NCI-H2107 treated with DMSO at 0.1 percent for 48 hours (cell line): ENCODE measurements around the gene GRK5.

Source experiments
- DNase-seq: peaks from one replicate; lab custom pipeline; 2025; ENCODE audit not compliant: unreplicated experiment; lab: John Stamatoyannopoulos, UW

Gene GRK5

DNA sequence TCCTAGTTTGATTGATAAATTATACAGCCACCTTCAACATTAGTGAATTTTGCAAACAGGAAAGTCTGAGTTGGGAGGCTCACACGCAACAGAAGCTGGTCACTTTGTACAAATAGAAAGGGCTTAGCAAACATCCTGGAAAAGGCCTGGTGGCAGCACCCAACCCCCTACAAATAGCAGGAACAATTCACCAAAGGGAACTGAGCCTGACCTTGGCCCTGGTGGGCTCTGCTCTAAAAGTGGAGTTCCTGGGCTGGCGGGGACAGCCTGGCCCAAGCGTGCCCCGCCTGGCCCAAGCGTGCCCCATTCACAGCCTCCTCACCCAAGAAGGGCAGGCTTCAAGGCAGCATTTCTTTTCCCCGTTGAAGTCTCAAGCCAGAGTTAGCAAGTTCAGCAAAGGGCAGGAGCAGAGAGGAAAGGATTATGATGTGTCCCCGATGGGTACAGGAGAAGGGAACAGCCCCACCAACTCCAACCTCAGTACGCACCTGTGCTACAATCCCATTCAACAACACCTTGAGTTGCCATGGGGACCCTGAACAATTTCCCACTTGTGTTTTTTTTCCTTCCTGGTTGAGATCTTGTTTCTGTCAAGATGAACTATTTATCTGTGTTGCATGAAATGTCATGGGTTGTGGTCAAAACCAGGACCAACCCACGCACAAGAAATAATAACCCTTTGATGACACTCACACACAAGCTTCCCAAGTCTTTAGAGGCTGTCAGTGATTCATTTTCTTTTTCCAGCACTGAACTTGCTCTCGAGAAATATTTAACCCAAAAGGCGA is 291.7 kb downstream of the GRK5 start:
- DNase-seq, result no peak

DNA sequence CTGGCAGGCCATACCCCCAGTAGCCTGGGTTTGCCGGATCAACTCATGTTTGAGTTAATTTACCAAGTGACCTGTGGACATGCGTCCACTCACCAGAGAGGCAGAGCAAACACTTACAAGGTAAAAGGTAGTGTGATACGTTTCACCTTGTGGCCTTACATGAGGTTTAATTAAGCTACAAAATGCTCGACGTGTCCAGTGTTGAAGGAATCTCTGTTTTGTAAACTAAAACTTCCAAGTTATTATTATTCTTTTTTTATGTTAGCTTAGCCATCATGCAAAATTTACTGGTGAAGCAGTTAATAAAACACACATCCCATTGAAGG is 292.3 kb downstream of the GRK5 start:
- DNase-seq, result no peak

DNA sequence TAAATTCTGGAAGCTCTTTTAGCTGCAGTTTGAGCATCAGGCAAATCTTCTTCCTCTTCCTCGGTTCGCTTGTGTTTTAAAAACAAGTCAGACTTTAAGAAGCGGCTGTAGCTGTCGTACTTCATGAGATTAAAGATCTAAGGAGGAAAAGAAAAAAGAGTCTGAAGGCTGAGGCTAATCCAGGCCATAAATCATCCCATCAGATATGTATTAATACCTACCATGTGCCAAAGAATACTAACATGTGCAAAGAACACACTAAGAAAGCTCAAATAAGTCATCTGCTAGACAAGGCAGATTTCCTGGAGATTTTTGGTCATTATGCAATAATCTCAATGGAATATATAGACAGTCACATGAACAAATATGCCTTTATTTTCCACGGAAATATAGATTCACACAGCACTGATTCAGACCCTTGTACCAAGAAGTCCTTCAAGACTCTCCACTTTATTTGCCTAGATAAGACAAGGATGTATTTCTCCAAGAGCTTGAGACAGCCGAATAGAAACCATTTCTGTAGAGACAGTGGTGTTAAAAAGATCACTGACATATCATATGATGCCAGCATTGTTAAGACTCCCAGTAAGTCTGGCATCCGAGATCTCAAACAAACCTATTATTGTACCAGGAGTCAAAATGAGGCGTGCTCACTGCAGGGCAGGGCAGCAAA is 292.9 kb downstream of the GRK5 start:
- DNase-seq, result no peak

DNA sequence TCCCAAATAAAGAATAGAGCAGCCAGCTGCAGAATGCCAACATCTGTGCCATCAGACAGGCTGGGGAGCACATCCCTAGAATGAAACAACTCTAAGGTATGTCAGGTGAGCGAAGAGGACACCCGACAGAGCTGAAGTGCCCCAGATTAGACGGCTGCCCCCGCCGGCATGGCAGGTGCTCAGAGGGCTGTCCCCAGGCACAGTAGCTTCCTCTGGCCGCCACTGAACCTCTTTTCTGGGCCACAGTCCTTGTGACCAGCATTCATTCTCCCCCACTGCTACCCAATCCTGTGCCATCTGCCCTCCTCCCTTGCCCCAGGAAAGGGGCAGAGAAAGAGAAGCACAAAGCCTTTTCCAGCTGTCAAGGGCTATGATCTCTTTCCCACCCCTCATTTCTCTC is 293.4 kb downstream of the GRK5 start:
- DNase-seq, result no peak

DNA sequence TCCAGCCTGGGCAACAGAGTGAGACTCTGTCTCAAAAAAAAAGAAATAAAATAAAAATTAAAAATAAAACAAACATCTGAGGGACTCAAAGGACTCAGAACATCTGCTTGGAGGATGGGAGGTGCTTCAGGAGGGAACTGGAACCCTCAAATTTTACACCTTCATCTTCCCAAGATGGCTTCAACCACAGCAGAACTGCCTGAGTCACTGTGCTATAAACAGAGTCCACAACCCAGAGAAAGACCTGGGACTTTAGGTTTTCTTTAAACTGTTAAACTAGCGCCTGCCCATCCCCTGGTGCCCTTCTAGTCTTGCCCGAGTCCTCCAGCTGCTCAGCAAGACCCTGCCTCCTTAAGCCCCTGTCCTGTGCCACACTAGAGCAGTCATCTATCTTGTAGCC is 294.3 kb downstream of the GRK5 start:
- DNase-seq, result no peak

DNA sequence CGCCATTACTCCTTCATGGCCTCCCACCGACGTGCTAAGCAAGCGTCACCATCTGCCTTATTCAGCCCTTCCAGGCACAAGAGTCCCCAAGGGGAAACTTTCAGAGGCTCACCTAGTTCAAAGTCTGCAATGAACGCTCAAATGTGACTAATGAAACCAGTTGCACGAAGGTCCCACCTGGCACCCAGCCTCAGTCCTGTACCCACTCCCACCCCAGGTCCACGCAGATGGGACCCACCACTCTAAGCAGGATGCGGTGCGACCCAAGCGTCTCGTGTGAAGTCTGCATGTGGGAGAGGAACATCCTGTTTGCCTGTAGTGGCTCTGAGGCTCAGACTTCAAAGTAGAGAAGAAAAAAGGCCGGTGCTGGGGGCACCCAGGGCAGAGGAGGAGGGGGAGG is 294.8 kb downstream of the GRK5 start:
- DNase-seq, result no peak

DNA sequence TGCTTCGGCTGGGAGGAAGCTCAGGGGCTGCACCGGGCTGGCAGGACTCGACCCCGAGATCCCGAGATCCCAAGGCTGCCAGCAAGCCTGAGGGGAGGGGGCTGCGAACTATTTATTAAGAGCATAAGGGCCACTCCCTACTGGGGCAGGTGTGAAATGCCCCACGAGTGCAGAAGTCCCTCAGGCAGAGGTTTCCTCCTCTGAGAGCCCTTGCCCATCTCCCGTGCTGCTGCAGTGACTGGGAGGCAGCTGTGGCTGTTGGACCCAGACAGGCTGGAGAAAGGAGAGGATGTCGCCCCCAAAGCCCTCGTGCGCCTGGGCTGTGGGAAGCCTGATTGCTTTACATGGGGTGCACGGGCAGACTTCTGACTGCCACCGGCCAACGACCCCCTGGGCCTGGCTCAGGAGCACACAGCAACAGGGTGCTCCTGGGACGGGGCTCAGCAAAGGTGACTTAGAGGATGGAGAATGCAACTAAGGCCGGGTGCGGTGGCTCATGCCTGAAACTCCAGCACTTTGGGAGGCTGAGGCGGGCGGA is 295.3 kb downstream of the GRK5 start:
- no peak for DNase-seq

DNA sequence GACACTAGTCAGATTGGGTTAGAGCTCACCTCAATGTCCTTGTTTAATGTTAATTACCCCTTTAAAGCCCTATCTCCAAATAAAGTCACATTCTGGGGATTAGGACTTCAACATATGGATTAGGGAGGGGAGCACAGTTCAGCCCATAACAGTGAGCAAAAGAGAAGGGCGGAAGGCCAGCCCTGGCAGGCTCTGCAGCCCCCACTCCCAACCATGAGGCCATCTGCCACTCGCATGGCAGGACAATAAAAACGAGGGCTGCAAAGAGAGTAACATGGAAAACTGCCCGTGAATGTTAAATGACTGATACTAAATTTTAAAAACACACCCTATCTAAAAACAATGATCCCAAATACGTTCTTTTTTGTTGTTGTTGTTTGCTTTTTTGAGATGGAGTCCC is 296.4 kb downstream of the GRK5 start:
- no peak for DNase-seq

DNA sequence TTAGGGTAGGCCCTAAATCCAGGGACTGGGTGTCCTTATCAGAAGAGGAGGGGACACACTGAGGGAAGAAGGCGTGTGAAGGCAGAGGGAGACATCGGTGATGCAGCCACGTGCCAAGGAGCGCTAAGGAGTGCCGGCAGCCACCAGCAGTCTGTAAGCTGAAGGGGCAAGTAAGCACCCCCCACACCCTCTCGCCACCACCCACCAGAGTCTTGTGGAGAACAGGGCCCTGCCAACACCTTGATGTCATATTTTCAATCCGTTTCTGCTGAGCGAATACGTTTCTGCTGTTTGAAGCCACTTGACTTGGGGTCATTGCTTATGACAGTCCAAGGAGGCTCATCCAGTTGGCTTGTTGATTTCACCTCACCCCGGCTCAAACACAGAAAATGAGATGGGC is 297.3 kb downstream of the GRK5 start:
- DNase-seq, result no peak

DNA sequence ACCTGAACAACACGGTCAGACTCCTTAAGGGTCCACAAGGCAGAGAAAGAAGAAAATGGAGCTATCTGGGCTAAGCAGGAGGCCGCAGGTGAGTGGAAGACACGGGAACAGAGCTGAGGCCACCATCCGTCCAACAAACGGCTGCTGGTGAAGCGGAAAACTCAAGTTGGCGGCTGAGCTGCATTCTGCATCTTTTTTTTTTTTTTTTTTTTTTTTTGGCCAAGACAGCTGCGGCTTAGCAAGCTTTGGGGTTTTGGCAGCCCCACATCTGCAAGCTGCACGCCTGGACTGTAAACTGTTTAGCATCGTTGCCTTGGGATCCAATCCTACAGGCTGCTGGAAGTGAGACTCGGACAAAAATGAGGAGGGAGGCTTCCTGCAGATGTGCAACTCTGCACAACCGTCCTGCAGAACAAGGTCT is 297.8 kb downstream of the GRK5 start:
- DNase-seq, result no peak
